Measurements from ENCODE around the gene BTC. TPM values are rescaled to one million over a fixed set of nuclear protein-coding genes. Genes with fewer than 3 reads are reported as not detected.

Gene BTC
- total RNA-seq, 4 donors from 2014 or later, result 7.0 to 11.9 (median 7.7) TPM

GRCh38 chr4:74757136-74757535 lies 37.2 kb downstream of the BTC start:
- intact Hi-C loops (cut with DNase I; ENCODE audit: low total_unique reads) (no loop called here), in situ Hi-C loops (cut with MboI; ENCODE audit: low pct_ligation_motif_present in 1 of 4, low pct_unique_long_range_greater_than_20kb in 1 of 4, low sequenced_read_pairs in 3 of 4) (no loop called here)
- Histone ChIP-seq H3K27ac (no peak overlapping the region), H3K4me1 (peaks cover 0 to 5% (median 3%) of the 10 kb centered on the region in 4 donors), H3K9me3 (no peaks in the 10 kb centered on the region), H3K4me3 (no peak overlapping the region), H3K36me3 (no peaks in the 10 kb centered on the region), H3K27me3 (no peaks in the 10 kb centered on the region)
- TF ChIP-seq POLR2A (IDR thresholded peaks at IDR 0.05) (no peak), EP300 (IDR thresholded peaks at IDR 0.05; ENCODE audit: low read depth) (no peak), POLR2AphosphoS5 (IDR thresholded peaks at IDR 0.05) (no peak)
- TF ChIP-seq, protein P1, sequence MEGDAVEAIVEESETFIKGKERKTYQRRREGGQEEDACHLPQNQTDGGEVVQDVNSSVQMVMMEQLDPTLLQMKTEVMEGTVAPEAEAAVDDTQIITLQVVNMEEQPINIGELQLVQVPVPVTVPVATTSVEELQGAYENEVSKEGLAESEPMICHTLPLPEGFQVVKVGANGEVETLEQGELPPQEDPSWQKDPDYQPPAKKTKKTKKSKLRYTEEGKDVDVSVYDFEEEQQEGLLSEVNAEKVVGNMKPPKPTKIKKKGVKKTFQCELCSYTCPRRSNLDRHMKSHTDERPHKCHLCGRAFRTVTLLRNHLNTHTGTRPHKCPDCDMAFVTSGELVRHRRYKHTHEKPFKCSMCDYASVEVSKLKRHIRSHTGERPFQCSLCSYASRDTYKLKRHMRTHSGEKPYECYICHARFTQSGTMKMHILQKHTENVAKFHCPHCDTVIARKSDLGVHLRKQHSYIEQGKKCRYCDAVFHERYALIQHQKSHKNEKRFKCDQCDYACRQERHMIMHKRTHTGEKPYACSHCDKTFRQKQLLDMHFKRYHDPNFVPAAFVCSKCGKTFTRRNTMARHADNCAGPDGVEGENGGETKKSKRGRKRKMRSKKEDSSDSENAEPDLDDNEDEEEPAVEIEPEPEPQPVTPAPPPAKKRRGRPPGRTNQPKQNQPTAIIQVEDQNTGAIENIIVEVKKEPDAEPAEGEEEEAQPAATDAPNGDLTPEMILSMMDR (IDR thresholded peaks at IDR 0.05), result no peak
- no peak for DNase-seq

- H3K4me3 ChIP-seq, result no peak overlapping the region
- 58 to 59% methylated on average over 2 to 7 of the region's 7 CpGs for WGBS, 2 donors (ENCODE audit: low coverage in 1 of 2)
- in situ Hi-C loops (cut with MboI; ENCODE audit: low pct_ligation_motif_present in 1 of 4, low pct_unique_long_range_greater_than_20kb in 1 of 4, low sequenced_read_pairs in 3 of 4) (no loop called here), intact Hi-C loops (cut with DNase I; ENCODE audit: low total_unique reads) (no loop called here)
- peaks cover 0 to 5% (median 3%) of the 10 kb centered on the region in 4 donors for H3K4me1 ChIP-seq
- no peaks in the 10 kb centered on the region for H3K27me3 ChIP-seq
- peak overlapping the region; percentile 16 to 36 (median 30) for H3K27ac ChIP-seq
- no peak for TF ChIP-seq POLR2A (IDR thresholded peaks at IDR 0.05)
- TF ChIP-seq, protein P1 (IDR thresholded peaks at IDR 0.05), result no peak
- no peak for TF ChIP-seq EP300 (IDR thresholded peaks at IDR 0.05; ENCODE audit: low read depth)
- no peak for TF ChIP-seq POLR2AphosphoS5 (IDR thresholded peaks at IDR 0.05)
- peak; percentile 8 for DNase-seq
- no peaks in the 10 kb centered on the region for H3K36me3 ChIP-seq
- no peaks in the 10 kb centered on the region for H3K9me3 ChIP-seq
Observed at GRCh38 chr4:74755486-74755885, 38.8 kb downstream of the BTC start.

GRCh38 chr4:74754218-74754617 lies 40.1 kb downstream of the BTC start:
- in situ Hi-C loops (cut with MboI; ENCODE audit: low pct_ligation_motif_present in 1 of 4, low pct_unique_long_range_greater_than_20kb in 1 of 4, low sequenced_read_pairs in 3 of 4), result no loop called here

GRCh38 chr4:74752798-74753197 lies 41.5 kb downstream of the BTC start:
- Histone ChIP-seq H3K9me3 (no peaks in the 10 kb centered on the region), H3K27ac (no peak overlapping the region), H3K4me3 (no peak overlapping the region), H3K4me1 (peaks cover 0 to 5% (median 0%) of the 10 kb centered on the region in 4 donors), H3K36me3 (peaks cover 0 to 5% (median 0%) of the 10 kb centered on the region in 4 donors), H3K27me3 (no peaks in the 10 kb centered on the region)
- intact Hi-C loops (cut with DNase I; ENCODE audit: low total_unique reads) (no loop called here), in situ Hi-C loops (cut with MboI; ENCODE audit: low pct_ligation_motif_present in 1 of 4, low pct_unique_long_range_greater_than_20kb in 1 of 4, low sequenced_read_pairs in 3 of 4) (no loop called here)
- TF ChIP-seq POLR2AphosphoS5 (IDR thresholded peaks at IDR 0.05) (no peak), EP300 (IDR thresholded peaks at IDR 0.05; ENCODE audit: low read depth) (no peak), POLR2A (IDR thresholded peaks at IDR 0.05) (no peak)
- TF ChIP-seq, protein P1 (IDR thresholded peaks at IDR 0.05), result no peak
- no peak for DNase-seq

More at GRCh38 chr4:74754218-74754617, 40.1 kb downstream of the BTC start:
- TF ChIP-seq POLR2A (IDR thresholded peaks at IDR 0.05), result no peak
- no peak for TF ChIP-seq POLR2AphosphoS5 (IDR thresholded peaks at IDR 0.05)
- TF ChIP-seq, protein P1 (IDR thresholded peaks at IDR 0.05), result no peak
- no peak for TF ChIP-seq EP300 (IDR thresholded peaks at IDR 0.05; ENCODE audit: low read depth)
- H3K4me3 ChIP-seq, result no peak overlapping the region
- DNase-seq, result no peak
- no peaks in the 10 kb centered on the region for H3K27me3 ChIP-seq
- no peak overlapping the region for H3K27ac ChIP-seq
- no peaks in the 10 kb centered on the region for H3K9me3 ChIP-seq
- H3K36me3 ChIP-seq, result peaks cover 0 to under 1% (median 0%) of the 10 kb centered on the region in 4 donors
- peaks cover 0 to 5% (median 3%) of the 10 kb centered on the region in 4 donors for H3K4me1 ChIP-seq
- intact Hi-C loops (cut with DNase I; ENCODE audit: low total_unique reads), result no loop called here

Data from transverse colon (tissue), 4 donors.